HEK293 (cell line): Measurements from ENCODE around the gene ZNG1F.
A peak's percentile ranks its signal among the peaks of the same experiment; 100 is the strongest.
"Not testable (repeated sequence)": the region's sequence is repeated elsewhere in the genome, so short reads cannot be mapped to it uniquely, and the experiment has no call there.

Experiments
- CTCF ChIA-PET: fragments of 350-600 bp; formaldehyde crosslinking; extraction: SDS; loops from one replicate; lab custom pipeline; 2021; ENCODE audit warnings: antibody characterized with exemption; lab: Yijun Ruan, JAX
- POLR2A ChIA-PET: fragments of 300-600 bp; formaldehyde crosslinking; extraction: SDS; loops from one replicate; lab custom pipeline; 2020; ENCODE audit warnings: antibody characterized with exemption, inconsistent platforms; lab: Yijun Ruan, JAX
- H3K27ac ChIP-seq: fragments of 200-500 bp; sonication (Bioruptor generic); 2 replicates; pipeline ENCODE4 v1.5.1; 2014; ENCODE audit warnings: low read depth, low read length, control low read depth, inconsistent platforms; ENCODE audit errors: extremely low read depth
- H3K36me3 ChIP-seq, 2 experiments: fragments of 200-500 bp in 1 of 2; sonication (Bioruptor generic) in 1 of 2; 1 replicate in 1 of 2; 2 replicates in 1 of 2; pipeline ENCODE4 v1.5.1; 2014 to 2017; ENCODE audit warnings: inconsistent platforms in 2 of 2, low read length in 2 of 2; ENCODE audit not compliant: control insufficient read depth in 2 of 2, insufficient read depth in 1 of 2
- H3K4me1 ChIP-seq: fragments of 200-500 bp; sonication (Bioruptor generic); 2 replicates; pipeline ENCODE4 v1.5.1; 2014; ENCODE audit warnings: mild to moderate bottlenecking, low read length, inconsistent platforms; ENCODE audit not compliant: control insufficient read depth, insufficient read depth
- H3K4me3 ChIP-seq: 2 replicates; pipeline ENCODE4 v1.5.1; 2011; ENCODE audit warnings: low read depth, mild to moderate bottlenecking, control low read depth, low read length, moderate library complexity
- H3K9me3 ChIP-seq: fragments of 200-500 bp; sonication (Bioruptor generic); 2 replicates; pipeline ENCODE4 v1.5.1; 2014; ENCODE audit warnings: low read depth, low read length, inconsistent platforms; ENCODE audit not compliant: control insufficient read depth, insufficient read depth
- ZNF654 ChIP-seq: fragments of 450-650 bp; formaldehyde crosslinking; IDR thresholded peaks from 2 replicates; pipeline ENCODE4 v1.5.1; 2016; ENCODE audit warnings: low read depth, missing biosample characterization, missing genetic modification characterization

ZNG1F gene

GRCh38 chr9:41090386-41090785 lies 98.7 kb downstream of the ZNG1F start:
- H3K4me3 ChIP-seq, H3K27ac ChIP-seq, H3K4me1 ChIP-seq, POLR2A ChIA-PET, H3K9me3 ChIP-seq, CTCF ChIA-PET, H3K36me3 ChIP-seq: not testable (repeated sequence)

- H3K9me3 ChIP-seq, H3K36me3 ChIP-seq, CTCF ChIA-PET, H3K4me1 ChIP-seq, H3K4me3 ChIP-seq, H3K27ac ChIP-seq: not testable (repeated sequence)
- 0 out of 2 replicates have a peak, but pooled peaks have one; percentile 15 for TF ChIP-seq ZNF654 (tag by site-specific recombination)
- POLR2A ChIA-PET = interaction anchor here (0.7 kb wide), 1 partner anchor 97 kb away, joined by 3 read pairs; no protein-coding TSS in a partner anchor
Measured at GRCh38 chr9:41088450-41089059, 100.6 kb downstream of the ZNG1F start.

GRCh38 chr9:41087929-41088328 lies 101.2 kb downstream of the ZNG1F start:
- CTCF ChIA-PET, H3K4me3 ChIP-seq, H3K27ac ChIP-seq, H3K9me3 ChIP-seq, H3K36me3 ChIP-seq, H3K4me1 ChIP-seq: not testable (repeated sequence)
- POLR2A ChIA-PET = interaction anchor here (0.7 kb wide), 1 partner anchor 96 kb away, joined by 3 read pairs; no protein-coding TSS in a partner anchor

GRCh38 chr9:41087157-41087780 lies 101.8 kb downstream of the ZNG1F start:
- H3K9me3 ChIP-seq, CTCF ChIA-PET, H3K4me1 ChIP-seq, H3K4me3 ChIP-seq, H3K27ac ChIP-seq, H3K36me3 ChIP-seq, POLR2A ChIA-PET: not testable (repeated sequence)

GRCh38 chr9:41086685-41087084 lies 102.4 kb downstream of the ZNG1F start:
- CTCF ChIA-PET, H3K36me3 ChIP-seq, H3K4me3 ChIP-seq, H3K4me1 ChIP-seq, POLR2A ChIA-PET, H3K9me3 ChIP-seq, H3K27ac ChIP-seq: not testable (repeated sequence)

GRCh38 chr9:41086215-41086614 lies 102.9 kb downstream of the ZNG1F start:
- CTCF ChIA-PET, POLR2A ChIA-PET, H3K4me1 ChIP-seq, H3K27ac ChIP-seq, H3K36me3 ChIP-seq, H3K9me3 ChIP-seq, H3K4me3 ChIP-seq: not testable (repeated sequence)

GRCh38 chr9:41082358-41082757 lies 106.8 kb downstream of the ZNG1F start:
- H3K4me1 ChIP-seq, H3K4me3 ChIP-seq, H3K27ac ChIP-seq, CTCF ChIA-PET, H3K9me3 ChIP-seq, H3K36me3 ChIP-seq, POLR2A ChIA-PET: not testable (repeated sequence)
